Muscle layer of colon (tissue), 2 donors: ENCODE measurements around the gene TH.

ENCODE experiments used
- H3K27ac ChIP-seq: one replicate; pipeline ENCODE4 v1.7.0; 2013; ENCODE audit warnings: low read depth, mild to moderate bottlenecking, low read length, moderate library complexity
- H3K27me3 ChIP-seq, 2 donors: one replicate each; pipeline ENCODE4 v1.7.0; 2013; ENCODE audit warnings: low read length in 2 of 2, mild to moderate bottlenecking in 2 of 2; ENCODE audit not compliant: insufficient read depth in 2 of 2, control insufficient read depth in 1 of 2
- H3K36me3 ChIP-seq: one replicate; pipeline ENCODE4 v1.7.0; 2013; ENCODE audit warnings: mild to moderate bottlenecking, low read length; ENCODE audit not compliant: insufficient read depth
- H3K4me1 ChIP-seq: one replicate; pipeline ENCODE4 v1.7.0; 2013; ENCODE audit warnings: mild to moderate bottlenecking, low read length; ENCODE audit not compliant: insufficient read depth
- H3K4me3 ChIP-seq, 2 donors: one replicate each; pipeline ENCODE4 v1.7.0; 2013; ENCODE audit warnings: low read length in 2 of 2, low read depth in 1 of 2, mild to moderate bottlenecking in 1 of 2, moderate library complexity in 1 of 2
- H3K9ac ChIP-seq: one replicate; pipeline ENCODE4 v1.7.0; 2013; ENCODE audit warnings: low read length
- H3K9me3 ChIP-seq: one replicate; pipeline ENCODE4 v1.7.0; 2013; ENCODE audit warnings: mild to moderate bottlenecking, low read length
- donor health status: abdominal sarcoma.
- donor health status: Adenocarcinoma of cecum.

The TH gene

GRCh38 chr11:2169626-2170570, 1.7 kb downstream of the TH start:
- Histone ChIP-seq H3K9ac (no peak overlapping the region), H3K27ac (no peak overlapping the region), H3K9me3 (no peaks in the 10 kb centered on the region), H3K36me3 (no peaks in the 10 kb centered on the region), H3K27me3 (peaks cover 0 to 31% of the 10 kb centered on the region in 2 donors), H3K4me1 (no peaks in the 10 kb centered on the region), H3K4me3 (no peak overlapping the region)

DNA sequence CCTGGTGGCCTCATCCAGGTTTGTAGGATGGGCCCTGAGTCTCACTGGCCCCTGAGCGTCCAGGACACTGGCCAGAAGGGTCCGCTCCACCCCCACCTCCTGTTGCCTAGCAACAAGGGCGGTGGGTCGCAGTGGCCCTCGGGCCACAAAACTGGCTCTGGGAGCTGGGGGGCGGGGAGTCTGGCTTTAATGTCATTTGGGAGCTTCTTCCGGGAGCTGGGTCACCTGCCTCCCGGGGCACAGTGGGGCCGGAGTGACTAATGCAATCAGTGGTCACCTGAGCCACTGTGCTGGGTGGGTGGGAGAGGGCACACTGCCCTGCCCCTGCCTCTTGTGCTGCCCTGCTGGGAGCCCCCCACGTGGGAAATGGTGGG, 2.6 kb downstream of the TH start:
- Histone ChIP-seq H3K27ac (no peak overlapping the region), H3K4me3 (no peak overlapping the region), H3K27me3 (peaks cover 0 to 31% of the 10 kb centered on the region in 2 donors), H3K36me3 (no peaks in the 10 kb centered on the region), H3K4me1 (no peaks in the 10 kb centered on the region), H3K9ac (no peak overlapping the region), H3K9me3 (no peaks in the 10 kb centered on the region)

GRCh38 chr11:2168286-2169004, 3.2 kb downstream of the TH start:
- peaks cover 0 to 36% of the 10 kb centered on the region in 2 donors for H3K27me3 ChIP-seq
- H3K9me3 ChIP-seq: no peaks in the 10 kb centered on the region

GRCh38 chr11:2167141-2168045, 4.2 kb downstream of the TH start:
- Histone ChIP-seq H3K9me3 (no peaks in the 10 kb centered on the region), H3K27ac (no peak overlapping the region), H3K4me3 (no peak overlapping the region), H3K27me3 (peaks cover 0 to 37% of the 10 kb centered on the region in 2 donors), H3K4me1 (no peaks in the 10 kb centered on the region), H3K36me3 (no peaks in the 10 kb centered on the region), H3K9ac (no peak overlapping the region)

More at GRCh38 chr11:2168286-2169004, 3.2 kb downstream of the TH start:
- no peak overlapping the region for H3K27ac ChIP-seq
- no peak overlapping the region for H3K4me3 ChIP-seq
- no peak overlapping the region for H3K9ac ChIP-seq
- H3K4me1 ChIP-seq: no peaks in the 10 kb centered on the region
- H3K36me3 ChIP-seq: no peaks in the 10 kb centered on the region

GRCh38 chr11:2166091-2166851, 5.3 kb downstream of the TH start:
- peaks cover 0 to 37% of the 10 kb centered on the region in 2 donors for H3K27me3 ChIP-seq
- H3K9ac ChIP-seq: no peak overlapping the region
- H3K27ac ChIP-seq: no peak overlapping the region
- H3K4me3 ChIP-seq: no peak overlapping the region
- no peaks in the 10 kb centered on the region for H3K36me3 ChIP-seq
- H3K4me1 ChIP-seq: no peaks in the 10 kb centered on the region
- no peaks in the 10 kb centered on the region for H3K9me3 ChIP-seq

DNA sequence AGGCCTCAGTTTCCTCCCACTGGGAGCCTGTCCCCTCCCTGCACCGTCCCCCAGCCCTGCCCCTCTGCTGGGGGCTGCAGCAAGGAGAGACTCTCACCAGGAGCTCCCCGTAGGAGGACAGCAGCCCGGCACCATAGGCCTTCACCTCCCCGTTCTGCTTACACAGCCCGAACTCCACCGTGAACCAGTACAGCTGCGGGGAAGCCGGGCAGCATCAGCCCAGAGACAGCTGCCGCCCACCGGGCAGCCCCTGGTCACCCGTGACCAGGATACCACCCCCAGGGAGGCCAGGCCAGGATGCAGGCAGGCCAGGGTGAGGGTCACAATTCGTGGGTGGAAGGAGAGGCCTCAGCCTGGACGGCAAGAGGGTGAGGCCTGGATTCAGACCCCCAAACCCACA, 6.0 kb downstream of the TH start:
- Histone ChIP-seq H3K9me3 (no peaks in the 10 kb centered on the region), H3K27ac (no peak overlapping the region), H3K27me3 (peaks cover 0 to 41% of the 10 kb centered on the region in 2 donors), H3K9ac (no peak overlapping the region), H3K36me3 (no peaks in the 10 kb centered on the region), H3K4me3 (no peak overlapping the region), H3K4me1 (no peaks in the 10 kb centered on the region)

DNA sequence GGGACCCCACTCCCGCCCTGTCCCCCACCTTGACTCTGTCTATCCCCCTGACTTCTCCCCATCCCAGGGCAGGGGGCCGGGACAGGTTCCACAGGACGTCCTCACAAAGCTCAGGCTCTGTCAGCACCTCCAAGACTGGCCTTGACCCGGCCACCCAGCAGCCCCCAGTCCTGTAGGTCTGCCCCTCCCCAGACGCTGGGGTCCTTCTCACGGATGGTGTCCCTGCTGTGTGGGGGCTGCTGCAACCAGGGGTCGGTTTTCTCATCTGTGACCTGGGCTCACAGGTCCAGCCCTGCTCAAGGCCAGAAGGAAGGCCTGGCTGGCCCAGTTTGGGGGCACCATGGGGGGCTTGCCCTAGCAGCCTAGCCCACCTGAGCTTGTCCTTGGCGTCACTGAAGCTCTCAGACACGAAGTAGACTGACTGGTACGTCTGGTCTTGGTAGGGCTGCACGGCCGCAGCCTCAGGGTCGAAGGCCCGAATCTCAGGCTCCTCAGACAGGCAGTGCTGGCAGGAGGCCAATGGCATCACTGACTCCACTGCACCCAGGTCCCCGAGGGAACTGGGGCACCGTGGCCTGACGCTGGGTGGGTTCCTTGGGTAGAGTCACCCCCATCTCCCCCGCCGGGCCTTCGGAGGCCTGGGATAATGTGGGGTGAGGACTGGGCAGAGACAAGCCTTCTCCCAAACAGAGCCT, 6.6 kb downstream of the TH start:
- H3K4me1 ChIP-seq: no peaks in the 10 kb centered on the region
- no peaks in the 10 kb centered on the region for H3K36me3 ChIP-seq
- H3K4me3 ChIP-seq: no peak overlapping the region
- no peak overlapping the region for H3K9ac ChIP-seq
- H3K9me3 ChIP-seq: no peaks in the 10 kb centered on the region
- H3K27me3 ChIP-seq: peaks cover 0 to 41% of the 10 kb centered on the region in 2 donors
- H3K27ac ChIP-seq: no peak overlapping the region

DNA sequence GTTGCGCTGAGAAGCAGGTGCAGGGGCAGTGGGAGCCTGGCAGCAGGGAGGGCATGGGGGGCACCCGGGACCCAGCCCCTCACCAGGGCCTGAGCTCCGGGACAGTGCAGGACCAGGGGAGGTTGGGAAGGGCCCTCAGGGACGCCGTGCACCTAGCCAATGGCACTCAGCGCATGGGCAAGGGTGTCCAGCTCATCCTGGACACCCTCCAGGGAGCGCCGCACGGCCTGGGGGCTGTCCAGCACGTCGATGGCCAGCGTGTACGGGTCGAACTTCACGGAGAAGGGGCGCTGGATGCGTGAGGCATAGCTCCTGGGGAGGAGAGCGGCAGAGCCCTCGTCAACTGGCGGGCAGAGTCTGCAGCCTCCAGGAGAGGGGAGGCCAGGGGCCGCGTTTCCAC, 7.5 kb downstream of the TH start:
- Histone ChIP-seq H3K9me3 (no peaks in the 10 kb centered on the region), H3K9ac (no peak overlapping the region), H3K27me3 (peaks cover 0 to 40% of the 10 kb centered on the region in 2 donors), H3K27ac (no peak overlapping the region), H3K36me3 (no peaks in the 10 kb centered on the region), H3K4me1 (no peaks in the 10 kb centered on the region), H3K4me3 (no peak overlapping the region)

- no peaks in the 10 kb centered on the region for H3K4me1 ChIP-seq
- no peak overlapping the region for H3K4me3 ChIP-seq
- H3K27me3 ChIP-seq: peaks cover 0 to 37% of the 10 kb centered on the region in 2 donors
- no peak overlapping the region for H3K27ac ChIP-seq
- no peaks in the 10 kb centered on the region for H3K9me3 ChIP-seq
- no peak overlapping the region for H3K9ac ChIP-seq
- no peaks in the 10 kb centered on the region for H3K36me3 ChIP-seq
Measured at GRCh38 chr11:2163428-2163978, 8.1 kb downstream of the TH start.

DNA sequence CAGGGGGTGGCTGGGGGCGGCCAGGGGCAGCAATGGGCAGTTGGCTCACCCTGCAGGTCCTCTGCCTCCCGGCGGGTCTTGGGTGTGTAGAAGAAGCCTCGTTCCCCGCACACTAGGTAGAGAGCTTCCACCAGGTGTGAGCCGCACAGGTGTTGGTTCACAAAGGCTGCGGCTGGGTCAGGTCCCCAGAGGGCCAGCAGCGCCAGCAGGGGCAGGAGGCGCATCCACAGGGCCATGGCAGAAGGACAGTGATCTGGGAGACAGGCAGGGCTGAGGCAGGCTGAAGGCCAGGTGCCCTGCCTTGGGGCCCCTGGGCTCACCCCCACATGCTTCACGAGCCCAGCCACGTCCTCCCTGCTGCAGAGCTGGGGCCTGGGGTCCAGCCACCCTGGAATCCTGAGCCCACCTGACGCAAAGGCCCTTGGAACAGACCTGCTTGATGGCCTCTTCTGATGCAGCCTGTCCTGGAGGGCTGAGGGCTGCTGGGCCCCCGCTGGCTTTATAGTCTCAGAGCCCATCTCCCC, 10.8 kb downstream of the TH start, which contains the start of gene INS:
INS (minus strand) TSS at position 474 of the 524 bp plus-strand sequence; CDS start at position 236, 238 bp downstream.
- Histone ChIP-seq H3K9ac (no peak within 1 kb of the TSS), H3K27me3 (peaks cover 0 to 34% of the 10 kb centered on the region in 2 donors), H3K4me3 (no peak within 1 kb of the TSS), H3K27ac (no peak within 1 kb of the TSS), H3K36me3 (no peaks in the 10 kb centered on the region), H3K4me1 (no peaks in the 10 kb centered on the region), H3K9me3 (no peaks in the 10 kb centered on the region)
